Chondrocyte (in vitro differentiated cells): Measurements from ENCODE around the gene ARRDC5. TPM values are rescaled to one million over a fixed set of nuclear protein-coding genes. Genes with fewer than 3 reads are reported as not detected.

Experiments used
- DNase-seq: peaks from one replicate; pipeline ENCODE4 v3.0.0; 2021; ENCODE audit warnings: mixed read lengths, low spot score
- H3K27ac Mint-ChIP-seq: one replicate; pipeline ENCODE4 v1.8.0; 2021; ENCODE audit warnings: mild to moderate bottlenecking, moderate library complexity, mixed read lengths; ENCODE audit not compliant: unreplicated experiment
- H3K27me3 Mint-ChIP-seq: 2 replicates; pipeline ENCODE4 v1.8.0; 2021; ENCODE audit warnings: low read depth, mixed read lengths
- H3K36me3 Mint-ChIP-seq: 2 replicates; pipeline ENCODE4 v1.8.0; 2021; ENCODE audit warnings: low read depth, mixed read lengths
- H3K4me1 Mint-ChIP-seq: 2 replicates; pipeline ENCODE4 v1.8.0; 2021; ENCODE audit warnings: low read depth, mild to moderate bottlenecking, mixed read lengths
- H3K4me3 Mint-ChIP-seq: one replicate; pipeline ENCODE4 v1.8.0; 2021; ENCODE audit warnings: mild to moderate bottlenecking, moderate library complexity, mixed read lengths; ENCODE audit not compliant: unreplicated experiment
- H3K9me3 Mint-ChIP-seq: 2 replicates; pipeline ENCODE4 v1.8.0; 2021; ENCODE audit warnings: low read depth, mixed read lengths
- total RNA-seq: library from RNA; stranded (reverse); gene quantifications from 3 replicates; pipeline ENCODE4 v1.2.1, GENCODE V29; 2021
- TF ChIP-seq, protein P1 (sequence below): fragments of 200-600 bp; sonication (generic); IDR thresholded peaks from 2 replicates; pipeline ENCODE4 v1.5.0; 2021; ENCODE audit warnings: antibody characterized with exemption, mild to moderate bottlenecking, moderate library complexity

ARRDC5 gene
- total RNA-seq, 1 donor from 2014 or later, result not detected

DNA sequence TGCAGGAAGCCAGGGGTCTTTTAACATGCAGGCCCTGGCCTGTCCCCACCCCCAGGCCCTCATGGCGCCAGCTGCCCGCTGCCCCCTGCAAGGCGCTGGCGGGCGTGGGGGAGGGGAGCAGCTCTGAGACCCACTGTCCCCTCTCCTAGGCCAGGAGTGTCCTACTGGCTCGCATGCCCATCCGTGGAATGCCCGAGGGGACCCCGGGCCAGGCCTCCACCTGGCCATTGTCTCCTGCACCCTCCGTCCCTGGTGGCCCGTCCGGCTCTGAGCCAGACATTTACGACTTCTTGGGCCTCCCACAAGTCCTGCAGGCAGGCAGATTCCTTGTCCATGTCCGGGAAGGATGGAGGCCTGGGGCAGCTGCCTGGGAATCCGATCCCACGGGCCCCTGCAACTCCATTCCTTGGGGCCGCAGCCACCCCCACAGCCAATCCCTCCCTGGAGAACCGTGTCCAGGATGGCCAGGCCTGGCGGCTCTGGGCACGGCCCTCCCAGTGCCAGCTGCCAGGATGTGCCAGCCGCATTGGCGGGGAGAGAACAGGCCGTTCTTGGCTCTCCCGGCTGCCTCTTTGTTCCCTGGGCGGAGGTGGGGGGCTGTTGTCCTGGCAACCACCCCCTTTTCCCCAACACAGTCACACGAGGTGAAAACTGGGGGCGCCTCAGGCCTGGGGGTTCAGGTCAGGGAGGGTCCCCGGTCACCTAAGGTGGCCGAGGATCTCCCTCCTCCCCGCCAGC is 24.8 kb downstream of the ARRDC5 start:
- Mint-ChIP-seq H3K36me3 (no peaks in the 10 kb centered on the region), H3K9me3 (no peaks in the 10 kb centered on the region), H3K27me3 (no peaks in the 10 kb centered on the region), H3K4me3 (no peak overlapping the region), H3K27ac (peak overlapping the region; percentile 32), H3K4me1 (peaks cover 8% of the 10 kb centered on the region)
- TF ChIP-seq, protein P1, sequence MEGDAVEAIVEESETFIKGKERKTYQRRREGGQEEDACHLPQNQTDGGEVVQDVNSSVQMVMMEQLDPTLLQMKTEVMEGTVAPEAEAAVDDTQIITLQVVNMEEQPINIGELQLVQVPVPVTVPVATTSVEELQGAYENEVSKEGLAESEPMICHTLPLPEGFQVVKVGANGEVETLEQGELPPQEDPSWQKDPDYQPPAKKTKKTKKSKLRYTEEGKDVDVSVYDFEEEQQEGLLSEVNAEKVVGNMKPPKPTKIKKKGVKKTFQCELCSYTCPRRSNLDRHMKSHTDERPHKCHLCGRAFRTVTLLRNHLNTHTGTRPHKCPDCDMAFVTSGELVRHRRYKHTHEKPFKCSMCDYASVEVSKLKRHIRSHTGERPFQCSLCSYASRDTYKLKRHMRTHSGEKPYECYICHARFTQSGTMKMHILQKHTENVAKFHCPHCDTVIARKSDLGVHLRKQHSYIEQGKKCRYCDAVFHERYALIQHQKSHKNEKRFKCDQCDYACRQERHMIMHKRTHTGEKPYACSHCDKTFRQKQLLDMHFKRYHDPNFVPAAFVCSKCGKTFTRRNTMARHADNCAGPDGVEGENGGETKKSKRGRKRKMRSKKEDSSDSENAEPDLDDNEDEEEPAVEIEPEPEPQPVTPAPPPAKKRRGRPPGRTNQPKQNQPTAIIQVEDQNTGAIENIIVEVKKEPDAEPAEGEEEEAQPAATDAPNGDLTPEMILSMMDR, result no peak
- no peak for DNase-seq

DNA sequence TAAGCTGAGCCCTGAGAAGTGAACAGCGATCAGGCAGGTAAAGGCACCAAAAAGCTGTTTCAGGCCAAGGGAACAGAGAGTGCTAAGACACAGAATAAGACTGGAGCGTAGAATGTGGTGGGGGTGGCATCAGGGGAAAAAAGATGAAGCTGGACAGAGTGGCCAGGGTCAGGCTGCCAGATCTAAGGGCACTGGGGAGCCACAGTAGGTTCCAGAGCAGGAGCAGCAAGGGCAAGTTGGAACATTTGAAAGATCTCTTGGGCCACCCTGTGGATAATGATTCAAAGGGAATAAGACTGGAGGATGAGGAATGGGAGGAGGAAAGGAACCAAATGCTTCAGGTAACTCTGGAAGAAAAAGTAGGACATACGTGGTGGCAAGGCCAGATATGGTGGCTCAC is 28.8 kb downstream of the ARRDC5 start:
- no peak overlapping the region for H3K27ac Mint-ChIP-seq
- TF ChIP-seq, protein P1, result no peak
- no peak overlapping the region for H3K4me3 Mint-ChIP-seq
- H3K9me3 Mint-ChIP-seq, result no peaks in the 10 kb centered on the region
- H3K36me3 Mint-ChIP-seq, result no peaks in the 10 kb centered on the region
- H3K27me3 Mint-ChIP-seq, result no peaks in the 10 kb centered on the region
- H3K4me1 Mint-ChIP-seq, result peaks cover 25% of the 10 kb centered on the region
- DNase-seq, result no peak

DNA sequence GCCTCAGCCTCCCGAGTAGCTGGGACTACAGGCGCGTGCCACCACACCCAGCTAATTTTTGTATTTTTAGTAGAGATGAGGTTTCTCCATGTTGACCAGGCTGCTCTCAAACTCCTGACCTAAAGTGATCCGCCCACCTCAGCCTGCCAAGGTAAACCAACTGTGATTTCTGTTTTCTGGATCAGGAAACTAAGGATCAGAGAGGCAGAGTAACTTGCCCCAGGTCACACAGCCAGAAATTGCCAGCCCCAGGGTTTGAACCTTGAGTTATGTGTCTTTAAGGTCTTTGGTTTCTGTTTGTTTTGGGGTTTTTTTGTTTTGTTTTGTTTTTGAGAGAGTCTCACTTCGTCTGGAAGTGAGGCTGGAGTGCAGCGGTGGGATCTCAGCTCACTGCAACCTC is 31.0 kb downstream of the ARRDC5 start:
- TF ChIP-seq, protein P1, result no peak
- H3K4me1 Mint-ChIP-seq, result peaks cover 23% of the 10 kb centered on the region
- no peak for DNase-seq

DNA sequence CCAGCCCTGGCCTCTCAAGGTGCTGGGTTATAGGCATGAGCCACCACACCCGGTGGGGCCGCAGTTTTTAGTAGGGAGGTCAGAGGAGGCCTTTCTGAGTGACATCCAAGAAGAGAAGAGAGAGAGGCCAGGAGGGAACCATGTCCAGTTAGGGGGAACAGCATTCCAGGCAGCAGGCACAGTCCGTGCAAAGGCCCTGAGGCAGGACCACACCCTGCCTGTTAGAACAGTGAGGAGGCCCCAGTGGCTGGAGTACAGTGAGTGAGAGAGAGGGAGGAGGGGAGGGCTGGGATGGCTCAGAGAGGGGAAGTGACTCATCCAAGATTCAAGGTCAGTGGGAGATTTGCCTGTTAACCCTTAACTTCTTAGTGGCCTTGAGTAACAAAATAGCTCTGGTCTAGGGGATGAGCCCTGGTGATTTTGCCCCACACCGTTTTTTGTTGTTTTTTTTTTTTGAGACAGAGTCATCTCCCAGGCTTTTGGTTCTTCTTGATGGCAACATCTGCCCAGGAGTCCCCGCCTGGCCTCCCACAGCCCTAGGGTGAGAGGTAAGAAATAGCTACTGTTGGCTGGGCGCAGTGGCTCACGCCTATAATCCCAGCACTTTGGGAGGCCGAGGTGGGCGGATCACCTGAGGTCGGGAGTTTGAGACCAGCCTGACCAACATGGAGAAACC is 32.5 kb downstream of the ARRDC5 start:
- no peak overlapping the region for H3K4me3 Mint-ChIP-seq
- no peaks in the 10 kb centered on the region for H3K9me3 Mint-ChIP-seq
- no peaks in the 10 kb centered on the region for H3K36me3 Mint-ChIP-seq
- peaks cover 31% of the 10 kb centered on the region for H3K4me1 Mint-ChIP-seq
- no peak for DNase-seq
- H3K27ac Mint-ChIP-seq, result peak overlapping the region; percentile 82
- TF ChIP-seq, protein P1, result no peak
- no peaks in the 10 kb centered on the region for H3K27me3 Mint-ChIP-seq

More for the DNA sequence above, 31.0 kb downstream of the ARRDC5 start:
- H3K27ac Mint-ChIP-seq, result no peak overlapping the region
- H3K9me3 Mint-ChIP-seq, result no peaks in the 10 kb centered on the region
- H3K4me3 Mint-ChIP-seq, result no peak overlapping the region
- no peaks in the 10 kb centered on the region for H3K36me3 Mint-ChIP-seq
- no peaks in the 10 kb centered on the region for H3K27me3 Mint-ChIP-seq

DNA sequence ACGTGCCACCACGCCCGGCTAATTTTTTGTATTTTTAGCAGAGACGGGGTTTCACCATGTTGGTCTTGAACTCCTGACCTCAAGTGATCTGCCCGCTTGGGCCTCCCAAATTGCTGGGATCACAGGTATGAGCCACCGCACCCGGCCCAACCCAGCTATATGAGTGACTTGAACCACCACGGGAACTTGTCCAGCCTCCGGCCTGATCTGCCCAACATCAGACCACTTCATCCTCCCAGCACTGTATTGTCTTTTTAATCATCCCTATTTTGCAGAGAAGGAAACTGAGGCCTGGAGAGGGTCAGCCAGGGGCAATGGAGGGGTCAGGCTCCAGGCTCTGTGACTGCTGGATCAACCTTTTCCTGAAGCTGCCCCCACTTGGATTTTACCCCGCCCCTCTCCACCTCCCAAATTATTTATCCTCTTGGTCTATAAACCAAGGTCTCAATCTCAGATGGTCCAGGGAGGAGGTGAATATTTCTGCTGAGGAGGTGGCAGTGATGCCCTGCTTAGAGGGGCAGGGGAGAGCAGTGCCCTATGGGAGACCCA is 34.3 kb downstream of the ARRDC5 start:
- H3K27me3 Mint-ChIP-seq, result no peaks in the 10 kb centered on the region
- peak overlapping the region; percentile 85 for H3K27ac Mint-ChIP-seq
- peak overlapping the region; percentile 80 for H3K4me3 Mint-ChIP-seq
- no peaks in the 10 kb centered on the region for H3K36me3 Mint-ChIP-seq
- H3K4me1 Mint-ChIP-seq, result peaks cover 34% of the 10 kb centered on the region
- no peaks in the 10 kb centered on the region for H3K9me3 Mint-ChIP-seq
- no peak for DNase-seq
- TF ChIP-seq, protein P1, result no peak
